Fibroblast of villous mesenchyme (primary cell): ENCODE data around the gene ELAVL1. TPM values are rescaled to one million over a fixed set of nuclear protein-coding genes. Genes with fewer than 3 reads are reported as not detected.
"Not testable (repeated sequence)": the region's sequence is repeated elsewhere in the genome, so short reads cannot be mapped to it uniquely, and the experiment has no call there.

ENCODE experiments used
- DNase-seq: peaks from one replicate; pipeline ENCODE4 v3.0.0-alpha.2; 2010; ENCODE audit warnings: low read depth
- H3K4me3 ChIP-seq: 2 replicates; pipeline ENCODE4 v1.5.1; 2011; ENCODE audit warnings: low read depth, mild to moderate bottlenecking, low read length
- CTCF ChIP-seq: IDR thresholded peaks from 2 replicates; pipeline ENCODE4 v1.5.1; 2012; ENCODE audit warnings: low read depth, mild to moderate bottlenecking, low read length; ENCODE audit not compliant: insufficient read depth
- total RNA-seq: library from RNA; depleted of rRNA; stranded (reverse); fragments of >200 nt; gene quantifications from 2 replicates; pipeline ENCODE4 v1.2.3, GENCODE V29; 2012

ELAVL1 gene
- total RNA-seq, 1 donor, result 26.8 TPM

GRCh38 chr19:8044018-8044417 is 38.6 kb upstream of the ELAVL1 start:
- no peak for DNase-seq
- H3K4me3 ChIP-seq, result no peak overlapping the region
- TF ChIP-seq CTCF, result no peak

- no peak overlapping the region for H3K4me3 ChIP-seq
- no peak for TF ChIP-seq CTCF
- DNase-seq, result no peak
These were observed 37.5 kb upstream of the ELAVL1 start for GRCh38 chr19:8042900-8043299.

- TF ChIP-seq CTCF, result no peak
- DNase-seq, result no peak
- H3K4me3 ChIP-seq, result no peak overlapping the region
These were observed 36.1 kb upstream of the ELAVL1 start for GRCh38 chr19:8041531-8041931.

- TF ChIP-seq CTCF, result no peak
- no peak for DNase-seq
- no peak overlapping the region for H3K4me3 ChIP-seq
These were observed 33.8 kb upstream of the ELAVL1 start for GRCh38 chr19:8039231-8039630.

GRCh38 chr19:8038815-8039214 is 33.4 kb upstream of the ELAVL1 start:
- no peak overlapping the region for H3K4me3 ChIP-seq
- no peak for DNase-seq
- no peak for TF ChIP-seq CTCF

GRCh38 chr19:8036434-8037099 is 31.1 kb upstream of the ELAVL1 start:
- no peak for DNase-seq
- H3K4me3 ChIP-seq, result no peak overlapping the region
- TF ChIP-seq CTCF, result no peak

- TF ChIP-seq CTCF, result no peak
- DNase-seq, result no peak
- no peak overlapping the region for H3K4me3 ChIP-seq
These were observed 28.7 kb upstream of the ELAVL1 start for GRCh38 chr19:8034178-8034525.

- H3K4me3 ChIP-seq, DNase-seq: not testable (repeated sequence)
These were observed 28.1 kb upstream of the ELAVL1 start for GRCh38 chr19:8033287-8034177.
